Neuronal stem cell (in vitro differentiated cells): Measurements from ENCODE around the gene MUC6.

Source experiments
- DNase-seq: peaks from one replicate; pipeline ENCODE4 v3.0.0-alpha.2; 2013; ENCODE audit warnings: low spot score
- H2AFZ ChIP-seq: one replicate; pipeline ENCODE4 v1.6.1; 2013; ENCODE audit warnings: mild to moderate bottlenecking, low read length, inconsistent platforms
- H2AK5ac ChIP-seq: 2 replicates; pipeline ENCODE4 v1.6.1; 2013; ENCODE audit warnings: low read depth, mild to moderate bottlenecking, inconsistent platforms, low read length, moderate library complexity, mixed read lengths
- H2BK120ac ChIP-seq: 2 replicates; pipeline ENCODE4 v1.6.1; 2013; ENCODE audit warnings: low read depth, mild to moderate bottlenecking, inconsistent platforms, low read length, moderate library complexity, mixed read lengths
- H2BK12ac ChIP-seq: one replicate; pipeline ENCODE4 v1.6.1; 2013; ENCODE audit warnings: low read length, inconsistent platforms
- H2BK15ac ChIP-seq: 2 replicates; pipeline ENCODE4 v1.6.1; 2013; ENCODE audit warnings: mild to moderate bottlenecking, low read length, inconsistent platforms, mixed read lengths
- H2BK5ac ChIP-seq: one replicate; pipeline ENCODE4 v1.6.1; 2013; ENCODE audit warnings: inconsistent platforms, mild to moderate bottlenecking, low read length, moderate library complexity
- H3K14ac ChIP-seq: one replicate; pipeline ENCODE4 v1.6.1; 2013; ENCODE audit warnings: low read length, inconsistent platforms
- H3K18ac ChIP-seq: 2 replicates; pipeline ENCODE4 v1.6.1; 2013; ENCODE audit warnings: low read length, inconsistent platforms
- H3K23ac ChIP-seq: 2 replicates; pipeline ENCODE4 v1.6.1; 2013; ENCODE audit warnings: low read depth, mild to moderate bottlenecking, mixed read lengths, low read length, inconsistent platforms; ENCODE audit not compliant: poor library complexity
- H3K27ac ChIP-seq: replicated peaks from 3 replicates; pipeline ENCODE4 v1.5.1; 2013; ENCODE audit warnings: low read length, inconsistent platforms
- H3K27me3 ChIP-seq, 3 experiments: 2 replicates each; pipeline ENCODE4 v1.6.1; 2013; ENCODE audit warnings: low read length in 3 of 3, mild to moderate bottlenecking in 2 of 3, inconsistent platforms in 1 of 3, low read depth in 1 of 3, mixed read lengths in 1 of 3, moderate library complexity in 1 of 3; ENCODE audit not compliant: control insufficient read depth in 3 of 3, insufficient read depth in 3 of 3
- H3K36me3 ChIP-seq, 2 donors: replicated peaks in 1 of 2; 2 replicates each; pipeline ENCODE4 v1.6.1; 2013; ENCODE audit warnings: low read length in 2 of 2; ENCODE audit not compliant: control insufficient read depth in 2 of 2, insufficient read depth in 2 of 2
- H3K4ac ChIP-seq: 2 replicates; pipeline ENCODE4 v1.6.1; 2013; ENCODE audit warnings: inconsistent platforms, mild to moderate bottlenecking, low read length, moderate library complexity
- H3K4me1 ChIP-seq, 2 donors: 1 replicate in 1 of 2; 2 replicates in 1 of 2; pipeline ENCODE4 v1.6.1; 2013; ENCODE audit warnings: low read length in 2 of 2, low read depth in 1 of 2; ENCODE audit not compliant: control insufficient read depth in 2 of 2, insufficient read depth in 1 of 2
- H3K4me2 ChIP-seq: one replicate; pipeline ENCODE4 v1.6.1; 2013; ENCODE audit warnings: mild to moderate bottlenecking, low read length, inconsistent platforms; ENCODE audit not compliant: insufficient read depth, poor library complexity, severe bottlenecking
- H3K4me3 ChIP-seq, 2 donors: 2 replicates each; pipeline ENCODE4 v1.5.1; 2013; ENCODE audit warnings: low read length in 2 of 2, mild to moderate bottlenecking in 2 of 2, inconsistent platforms in 1 of 2, moderate library complexity in 1 of 2
- H3K79me1 ChIP-seq: one replicate; pipeline ENCODE4 v1.6.1; 2013; ENCODE audit warnings: low read depth, mild to moderate bottlenecking, inconsistent platforms, low read length, moderate library complexity
- H3K9ac ChIP-seq: one replicate; pipeline ENCODE4 v1.6.1; 2013; ENCODE audit warnings: mild to moderate bottlenecking, low read depth, low read length, inconsistent platforms; ENCODE audit not compliant: poor library complexity
- H3K9me3 ChIP-seq, 2 donors: replicated peaks in 1 of 2; 2 replicates each; pipeline versions ENCODE3 to v1.6.1; 2013; ENCODE audit warnings: low read length in 2 of 2, mild to moderate bottlenecking in 2 of 2, inconsistent platforms in 1 of 2, low read depth in 1 of 2, mixed read lengths in 1 of 2, moderate library complexity in 1 of 2; ENCODE audit not compliant: control insufficient read depth in 2 of 2, insufficient read depth in 1 of 2
- H4K8ac ChIP-seq: one replicate; pipeline ENCODE4 v1.6.1; 2013; ENCODE audit warnings: low read depth, mild to moderate bottlenecking, inconsistent platforms, low read length, moderate library complexity
- H4K91ac ChIP-seq: one replicate; pipeline ENCODE4 v1.6.1; 2013; ENCODE audit warnings: low read length, low read depth, mild to moderate bottlenecking, inconsistent platforms; ENCODE audit not compliant: poor library complexity
- WGBS, 2 donors: extraction: QIAGEN DNeasy Blood & Tissue Kit; methylation state at CpG; one replicate each; pipeline ENCODE4 v1.1.7; 2013; ENCODE audit warnings: missing lambda C conversion rate in 2 of 2, mixed read lengths in 1 of 2; ENCODE audit not compliant: insufficient read length in 2 of 2, insufficient replicate concordance in 1 of 2; ENCODE audit errors: extremely low coverage in 2 of 2; 5-methylcytosine and 5-hydroxymethylcytosine counted together

MUC6 gene

DNA sequence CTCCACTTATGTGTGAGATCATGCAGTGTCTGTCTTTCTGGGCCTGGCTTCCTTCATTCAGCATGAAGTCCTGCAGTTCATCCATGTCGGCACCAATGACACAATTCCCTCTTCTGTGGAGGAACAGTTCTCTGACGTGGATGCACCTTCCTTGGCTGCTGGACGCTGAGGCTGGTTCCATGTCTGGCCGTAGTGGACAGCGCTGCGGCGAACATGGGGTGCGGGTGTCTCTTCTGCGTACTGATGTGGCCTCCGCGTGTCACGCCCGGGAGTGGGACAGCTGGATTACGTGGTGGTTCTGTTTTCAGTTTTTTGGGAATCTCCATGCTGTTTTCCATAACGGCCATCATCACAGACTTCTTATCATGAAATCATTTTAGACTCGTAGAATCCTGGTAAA lies 21.3 kb upstream of the MUC6 start:
- Histone ChIP-seq H3K36me3 (no peaks in the 10 kb centered on the region), H2AK5ac (peak overlapping the region; percentile 79), H3K4me1 (peaks cover 0 to 13% of the 10 kb centered on the region in 2 donors)

GRCh38 chr11:1055990-1056771 lies 19.7 kb upstream of the MUC6 start:
- peaks cover 0 to 15% of the 10 kb centered on the region in 2 donors for H3K4me1 ChIP-seq
- H2BK15ac ChIP-seq, result peak overlapping the region; percentile 59
- no peak overlapping the region for H3K4me2 ChIP-seq
- no peak overlapping the region for H2BK120ac ChIP-seq
- H2AK5ac ChIP-seq, result peak overlapping the region; percentile 41
- no peak overlapping the region for H3K9ac ChIP-seq
- no peak overlapping the region for H2BK12ac ChIP-seq
- no peak overlapping the region for H4K8ac ChIP-seq
- no peak overlapping the region for H2AFZ ChIP-seq
- H3K27me3 ChIP-seq, result peaks cover 0 to 21% (median 0%) of the 10 kb centered on the region in 3 experiments
- peak overlapping the region; percentile 18 for H3K23ac ChIP-seq
- DNase-seq, result no peak
- H3K18ac ChIP-seq, result peak overlapping the region; percentile 42
- no CpG with 5 or more reads among the region's 46 CpGs for WGBS, 2 donors
- H3K36me3 ChIP-seq, result no peaks in the 10 kb centered on the region
- H4K91ac ChIP-seq, result no peak overlapping the region
- no peak overlapping the region for H3K4ac ChIP-seq
- peak overlapping the region; percentile 63 for H3K14ac ChIP-seq
- no peak overlapping the region for H3K4me3 ChIP-seq
- H3K79me1 ChIP-seq, result no peaks in the 10 kb centered on the region
- H3K27ac ChIP-seq, result no peak overlapping the region
- H2BK5ac ChIP-seq, result no peak overlapping the region
- H3K9me3 ChIP-seq, result no peaks in the 10 kb centered on the region

More for the DNA sequence above, 21.3 kb upstream of the MUC6 start:
- peak overlapping the region; percentile 68 for H2BK15ac ChIP-seq
- H3K4me3 ChIP-seq, result no peak overlapping the region
- no peak overlapping the region for H3K27ac ChIP-seq
- no peaks in the 10 kb centered on the region for H3K79me1 ChIP-seq
- H3K27me3 ChIP-seq, result peaks cover 0 to 21% (median 0%) of the 10 kb centered on the region in 3 experiments
- H4K8ac ChIP-seq, result no peak overlapping the region
- H3K18ac ChIP-seq, result peak overlapping the region; percentile 67
- no peak for DNase-seq
- no peak overlapping the region for H2BK5ac ChIP-seq
- no peak overlapping the region for H3K4me2 ChIP-seq
- peak overlapping the region; percentile 89 for H3K23ac ChIP-seq
- H3K14ac ChIP-seq, result no peak overlapping the region
- H2BK120ac ChIP-seq, result no peak overlapping the region
- H3K9me3 ChIP-seq, result peaks cover 4 to 8% of the 10 kb centered on the region in 2 donors
- peak overlapping the region; percentile 90 for H3K4ac ChIP-seq
- no CpG with 5 or more reads among the region's 16 CpGs for WGBS, 2 donors
- peak overlapping the region; percentile 25 for H4K91ac ChIP-seq
- H3K9ac ChIP-seq, result no peak overlapping the region
- no peak overlapping the region for H2BK12ac ChIP-seq
- H2AFZ ChIP-seq, result no peak overlapping the region

GRCh38 chr11:1055109-1055703 lies 18.7 kb upstream of the MUC6 start:
- no peak overlapping the region for H4K8ac ChIP-seq
- H3K9me3 ChIP-seq, result no peaks in the 10 kb centered on the region
- H3K27ac ChIP-seq, result no peak overlapping the region
- no peak overlapping the region for H3K14ac ChIP-seq
- peak overlapping the region; percentile 88 for H2BK15ac ChIP-seq
- no CpG with 5 or more reads among the region's 17 CpGs for WGBS, 2 donors
- peak overlapping the region; percentile 30 for H2BK5ac ChIP-seq
- H3K27me3 ChIP-seq, result peaks cover 0 to 22% (median 0%) of the 10 kb centered on the region in 3 experiments
- H3K23ac ChIP-seq, result no peak overlapping the region
- no peak overlapping the region for H3K4ac ChIP-seq
- no peak overlapping the region for H2AFZ ChIP-seq
- no peak overlapping the region for H4K91ac ChIP-seq
- H3K4me2 ChIP-seq, result no peak overlapping the region
- H2AK5ac ChIP-seq, result peak overlapping the region; percentile 68
- H3K4me1 ChIP-seq, result peaks cover 0 to 10% of the 10 kb centered on the region in 2 donors
- H3K4me3 ChIP-seq, result no peak overlapping the region
- no peaks in the 10 kb centered on the region for H3K79me1 ChIP-seq
- no peak overlapping the region for H2BK120ac ChIP-seq
- no peak overlapping the region for H2BK12ac ChIP-seq
- H3K9ac ChIP-seq, result no peak overlapping the region
- no peaks in the 10 kb centered on the region for H3K36me3 ChIP-seq
- peak overlapping the region; percentile 53 for H3K18ac ChIP-seq
- no peak for DNase-seq
